Measurements from ENCODE around the gene MARS1. TPM values are rescaled to one million over a fixed set of nuclear protein-coding genes. Genes with fewer than 3 reads are reported as not detected.

The MARS1 gene
- total and polyA plus RNA-seq, 2 experiments from 2014 or later = 266 to 351 TPM

DNA sequence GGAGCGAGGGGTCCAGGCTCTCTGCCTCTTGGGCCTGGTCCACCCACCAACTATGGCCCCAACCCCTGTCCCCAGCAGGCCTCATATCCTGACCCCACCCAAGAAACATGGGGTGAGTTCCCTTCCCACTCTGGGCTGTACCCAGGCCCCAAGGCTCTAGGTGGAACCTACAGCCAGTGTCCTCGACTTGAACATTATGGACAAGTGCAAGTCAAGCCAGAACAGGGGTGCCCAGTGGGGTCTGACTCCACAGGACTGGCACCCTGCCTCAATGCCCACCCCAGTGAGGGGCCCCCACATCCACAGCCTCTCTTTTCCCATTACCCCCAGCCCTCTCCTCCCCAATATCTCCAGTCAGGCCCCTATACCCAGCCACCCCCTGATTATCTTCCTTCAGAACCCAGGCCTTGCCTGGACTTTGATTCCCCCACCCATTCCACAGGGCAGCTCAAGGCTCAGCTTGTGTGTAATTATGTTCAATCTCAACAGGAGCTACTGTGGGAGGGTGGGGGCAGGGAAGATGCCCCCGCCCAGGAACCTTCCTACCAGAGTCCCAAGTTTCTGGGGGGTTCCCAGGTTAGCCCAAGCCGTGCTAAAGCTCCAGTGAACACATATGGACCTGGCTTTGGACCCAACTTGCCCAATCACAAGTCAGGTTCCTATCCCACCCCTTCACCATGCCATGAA is 16.8 kb upstream of the MARS1 start:
- Mint-ChIP-seq H3K9me3 (no peaks in the 10 kb centered on the region; the same call in 2 of the 3 replicates), H3K4me3 (no peak overlapping the region), H3K27ac (no peak overlapping the region), H3K27me3 (ENCODE audit: insufficient read depth, low read depth, poor library complexity) (peaks cover 42% of the 10 kb centered on the region), H3K36me3 (ENCODE audit: low read depth) (peaks cover 12% of the 10 kb centered on the region; the same call in 2 of the 3 replicates), H3K4me1 (peaks cover 12% of the 10 kb centered on the region)
- peaks cover 9% of the 10 kb centered on the region for H3F3A ChIP-seq (replicated peaks; ENCODE audit: low read depth)
- no peak overlapping the region for H3K27ac ChIP-seq (ENCODE audit: low read depth)
- peaks cover 11% of the 10 kb centered on the region; the same call in 1 of the 2 replicates for H3K4me1 ChIP-seq (ENCODE audit: insufficient read depth)
- H3K36me3 ChIP-seq (ENCODE audit: insufficient read depth) = no peaks in the 10 kb centered on the region
- H2AFZ ChIP-seq = no peak overlapping the region
- H3K9me2 ChIP-seq (ENCODE audit: insufficient read depth) = no peaks in the 10 kb centered on the region
- TF ChIP-seq, protein P1, sequence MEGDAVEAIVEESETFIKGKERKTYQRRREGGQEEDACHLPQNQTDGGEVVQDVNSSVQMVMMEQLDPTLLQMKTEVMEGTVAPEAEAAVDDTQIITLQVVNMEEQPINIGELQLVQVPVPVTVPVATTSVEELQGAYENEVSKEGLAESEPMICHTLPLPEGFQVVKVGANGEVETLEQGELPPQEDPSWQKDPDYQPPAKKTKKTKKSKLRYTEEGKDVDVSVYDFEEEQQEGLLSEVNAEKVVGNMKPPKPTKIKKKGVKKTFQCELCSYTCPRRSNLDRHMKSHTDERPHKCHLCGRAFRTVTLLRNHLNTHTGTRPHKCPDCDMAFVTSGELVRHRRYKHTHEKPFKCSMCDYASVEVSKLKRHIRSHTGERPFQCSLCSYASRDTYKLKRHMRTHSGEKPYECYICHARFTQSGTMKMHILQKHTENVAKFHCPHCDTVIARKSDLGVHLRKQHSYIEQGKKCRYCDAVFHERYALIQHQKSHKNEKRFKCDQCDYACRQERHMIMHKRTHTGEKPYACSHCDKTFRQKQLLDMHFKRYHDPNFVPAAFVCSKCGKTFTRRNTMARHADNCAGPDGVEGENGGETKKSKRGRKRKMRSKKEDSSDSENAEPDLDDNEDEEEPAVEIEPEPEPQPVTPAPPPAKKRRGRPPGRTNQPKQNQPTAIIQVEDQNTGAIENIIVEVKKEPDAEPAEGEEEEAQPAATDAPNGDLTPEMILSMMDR (conservative IDR thresholded peaks at IDR 0.05; ENCODE audit: low read depth in 2 of 2) = no peak
- no peak for TF ChIP-seq STAT1 (IDR thresholded peaks at IDR 0.05; ENCODE audit: unreplicated experiment)
- TF ChIP-seq EZH2 (IDR thresholded peaks at IDR 0.05; ENCODE audit: low read depth, unreplicated experiment) = no peak
- TF ChIP-seq EZH2phosphoT487 (IDR thresholded peaks at IDR 0.05; ENCODE audit: unreplicated experiment) = no peak
- TF ChIP-seq JUNB (IDR thresholded peaks at IDR 0.05; ENCODE audit: unreplicated experiment) = no peak
- no peak for TF ChIP-seq CREB1 (CRISPR knock-in tag; IDR thresholded peaks at IDR 0.05; ENCODE audit: low read depth)
- no peak for TF ChIP-seq ZNF331 (CRISPR knock-in tag; IDR thresholded peaks at IDR 0.05; ENCODE audit: low read depth)
- TF ChIP-seq, protein P2, sequence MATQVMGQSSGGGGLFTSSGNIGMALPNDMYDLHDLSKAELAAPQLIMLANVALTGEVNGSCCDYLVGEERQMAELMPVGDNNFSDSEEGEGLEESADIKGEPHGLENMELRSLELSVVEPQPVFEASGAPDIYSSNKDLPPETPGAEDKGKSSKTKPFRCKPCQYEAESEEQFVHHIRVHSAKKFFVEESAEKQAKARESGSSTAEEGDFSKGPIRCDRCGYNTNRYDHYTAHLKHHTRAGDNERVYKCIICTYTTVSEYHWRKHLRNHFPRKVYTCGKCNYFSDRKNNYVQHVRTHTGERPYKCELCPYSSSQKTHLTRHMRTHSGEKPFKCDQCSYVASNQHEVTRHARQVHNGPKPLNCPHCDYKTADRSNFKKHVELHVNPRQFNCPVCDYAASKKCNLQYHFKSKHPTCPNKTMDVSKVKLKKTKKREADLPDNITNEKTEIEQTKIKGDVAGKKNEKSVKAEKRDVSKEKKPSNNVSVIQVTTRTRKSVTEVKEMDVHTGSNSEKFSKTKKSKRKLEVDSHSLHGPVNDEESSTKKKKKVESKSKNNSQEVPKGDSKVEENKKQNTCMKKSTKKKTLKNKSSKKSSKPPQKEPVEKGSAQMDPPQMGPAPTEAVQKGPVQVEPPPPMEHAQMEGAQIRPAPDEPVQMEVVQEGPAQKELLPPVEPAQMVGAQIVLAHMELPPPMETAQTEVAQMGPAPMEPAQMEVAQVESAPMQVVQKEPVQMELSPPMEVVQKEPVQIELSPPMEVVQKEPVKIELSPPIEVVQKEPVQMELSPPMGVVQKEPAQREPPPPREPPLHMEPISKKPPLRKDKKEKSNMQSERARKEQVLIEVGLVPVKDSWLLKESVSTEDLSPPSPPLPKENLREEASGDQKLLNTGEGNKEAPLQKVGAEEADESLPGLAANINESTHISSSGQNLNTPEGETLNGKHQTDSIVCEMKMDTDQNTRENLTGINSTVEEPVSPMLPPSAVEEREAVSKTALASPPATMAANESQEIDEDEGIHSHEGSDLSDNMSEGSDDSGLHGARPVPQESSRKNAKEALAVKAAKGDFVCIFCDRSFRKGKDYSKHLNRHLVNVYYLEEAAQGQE (IDR thresholded peaks at IDR 0.05; ENCODE audit: unreplicated experiment) = no peak
- TF ChIP-seq, protein P3, sequence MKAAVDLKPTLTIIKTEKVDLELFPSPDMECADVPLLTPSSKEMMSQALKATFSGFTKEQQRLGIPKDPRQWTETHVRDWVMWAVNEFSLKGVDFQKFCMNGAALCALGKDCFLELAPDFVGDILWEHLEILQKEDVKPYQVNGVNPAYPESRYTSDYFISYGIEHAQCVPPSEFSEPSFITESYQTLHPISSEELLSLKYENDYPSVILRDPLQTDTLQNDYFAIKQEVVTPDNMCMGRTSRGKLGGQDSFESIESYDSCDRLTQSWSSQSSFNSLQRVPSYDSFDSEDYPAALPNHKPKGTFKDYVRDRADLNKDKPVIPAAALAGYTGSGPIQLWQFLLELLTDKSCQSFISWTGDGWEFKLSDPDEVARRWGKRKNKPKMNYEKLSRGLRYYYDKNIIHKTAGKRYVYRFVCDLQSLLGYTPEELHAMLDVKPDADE (IDR thresholded peaks at IDR 0.05) = no peak
- no peak for TF ChIP-seq ZNF114 (CRISPR knock-in tag; IDR thresholded peaks at IDR 0.05)
- TF ChIP-seq POLR2AphosphoS5 (IDR thresholded peaks at IDR 0.05; ENCODE audit: low read depth) = no peak
- no peak for TF ChIP-seq NANOG (IDR thresholded peaks at IDR 0.05; ENCODE audit: borderline replicate concordance)
- TF ChIP-seq, protein P4, sequence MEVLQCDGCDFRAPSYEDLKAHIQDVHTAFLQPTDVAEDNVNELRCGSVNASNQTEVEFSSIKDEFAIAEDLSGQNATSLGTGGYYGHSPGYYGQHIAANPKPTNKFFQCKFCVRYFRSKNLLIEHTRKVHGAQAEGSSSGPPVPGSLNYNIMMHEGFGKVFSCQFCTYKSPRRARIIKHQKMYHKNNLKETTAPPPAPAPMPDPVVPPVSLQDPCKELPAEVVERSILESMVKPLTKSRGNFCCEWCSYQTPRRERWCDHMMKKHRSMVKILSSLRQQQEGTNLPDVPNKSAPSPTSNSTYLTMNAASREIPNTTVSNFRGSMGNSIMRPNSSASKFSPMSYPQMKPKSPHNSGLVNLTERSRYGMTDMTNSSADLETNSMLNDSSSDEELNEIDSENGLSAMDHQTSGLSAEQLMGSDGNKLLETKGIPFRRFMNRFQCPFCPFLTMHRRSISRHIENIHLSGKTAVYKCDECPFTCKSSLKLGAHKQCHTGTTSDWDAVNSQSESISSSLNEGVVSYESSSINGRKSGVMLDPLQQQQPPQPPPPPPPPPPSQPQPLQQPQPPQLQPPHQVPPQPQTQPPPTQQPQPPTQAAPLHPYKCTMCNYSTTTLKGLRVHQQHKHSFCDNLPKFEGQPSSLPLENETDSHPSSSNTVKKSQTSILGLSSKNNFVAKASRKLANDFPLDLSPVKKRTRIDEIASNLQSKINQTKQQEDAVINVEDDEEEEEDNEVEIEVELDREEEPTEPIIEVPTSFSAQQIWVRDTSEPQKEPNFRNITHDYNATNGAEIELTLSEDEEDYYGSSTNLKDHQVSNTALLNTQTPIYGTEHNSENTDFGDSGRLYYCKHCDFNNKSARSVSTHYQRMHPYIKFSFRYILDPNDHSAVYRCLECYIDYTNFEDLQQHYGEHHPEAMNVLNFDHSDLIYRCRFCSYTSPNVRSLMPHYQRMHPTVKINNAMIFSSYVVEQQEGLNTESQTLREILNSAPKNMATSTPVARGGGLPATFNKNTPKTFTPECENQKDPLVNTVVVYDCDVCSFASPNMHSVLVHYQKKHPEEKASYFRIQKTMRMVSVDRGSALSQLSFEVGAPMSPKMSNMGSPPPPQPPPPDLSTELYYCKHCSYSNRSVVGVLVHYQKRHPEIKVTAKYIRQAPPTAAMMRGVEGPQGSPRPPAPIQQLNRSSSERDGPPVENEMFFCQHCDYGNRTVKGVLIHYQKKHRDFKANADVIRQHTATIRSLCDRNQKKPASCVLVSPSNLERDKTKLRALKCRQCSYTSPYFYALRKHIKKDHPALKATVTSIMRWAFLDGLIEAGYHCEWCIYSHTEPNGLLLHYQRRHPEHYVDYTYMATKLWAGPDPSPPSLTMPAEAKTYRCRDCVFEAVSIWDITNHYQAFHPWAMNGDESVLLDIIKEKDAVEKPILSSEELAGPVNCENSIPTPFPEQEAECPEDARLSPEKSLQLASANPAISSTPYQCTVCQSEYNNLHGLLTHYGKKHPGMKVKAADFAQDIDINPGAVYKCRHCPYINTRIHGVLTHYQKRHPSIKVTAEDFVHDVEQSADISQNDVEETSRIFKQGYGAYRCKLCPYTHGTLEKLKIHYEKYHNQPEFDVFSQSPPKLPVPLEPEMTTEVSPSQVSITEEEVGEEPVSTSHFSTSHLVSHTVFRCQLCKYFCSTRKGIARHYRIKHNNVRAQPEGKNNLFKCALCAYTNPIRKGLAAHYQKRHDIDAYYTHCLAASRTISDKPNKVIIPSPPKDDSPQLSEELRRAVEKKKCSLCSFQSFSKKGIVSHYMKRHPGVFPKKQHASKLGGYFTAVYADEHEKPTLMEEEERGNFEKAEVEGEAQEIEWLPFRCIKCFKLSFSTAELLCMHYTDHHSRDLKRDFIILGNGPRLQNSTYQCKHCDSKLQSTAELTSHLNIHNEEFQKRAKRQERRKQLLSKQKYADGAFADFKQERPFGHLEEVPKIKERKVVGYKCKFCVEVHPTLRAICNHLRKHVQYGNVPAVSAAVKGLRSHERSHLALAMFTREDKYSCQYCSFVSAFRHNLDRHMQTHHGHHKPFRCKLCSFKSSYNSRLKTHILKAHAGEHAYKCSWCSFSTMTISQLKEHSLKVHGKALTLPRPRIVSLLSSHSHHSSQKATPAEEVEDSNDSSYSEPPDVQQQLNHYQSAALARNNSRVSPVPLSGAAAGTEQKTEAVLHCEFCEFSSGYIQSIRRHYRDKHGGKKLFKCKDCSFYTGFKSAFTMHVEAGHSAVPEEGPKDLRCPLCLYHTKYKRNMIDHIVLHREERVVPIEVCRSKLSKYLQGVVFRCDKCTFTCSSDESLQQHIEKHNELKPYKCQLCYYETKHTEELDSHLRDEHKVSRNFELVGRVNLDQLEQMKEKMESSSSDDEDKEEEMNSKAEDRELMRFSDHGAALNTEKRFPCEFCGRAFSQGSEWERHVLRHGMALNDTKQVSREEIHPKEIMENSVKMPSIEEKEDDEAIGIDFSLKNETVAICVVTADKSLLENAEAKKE (CRISPR knock-in tag; IDR thresholded peaks at IDR 0.05) = no peak
- no peak overlapping the region for H3K4me3 ChIP-seq
- peaks cover 43% of the 10 kb centered on the region for H3K27me3 ChIP-seq (ENCODE audit: insufficient read depth)
- H3K4me2 ChIP-seq = no peak overlapping the region
- H4K20me1 ChIP-seq (replicated peaks; ENCODE audit: insufficient read depth) = no peaks in the 10 kb centered on the region
- H3K79me2 ChIP-seq (replicated peaks; ENCODE audit: insufficient read depth) = no peaks in the 10 kb centered on the region
- ATAC-seq (no peak), DNase-seq (ENCODE audit: low spot score) (no peak)

Measured in GM23338 (cell line).